Measurements from ENCODE around the gene ZNF169.

DNA sequence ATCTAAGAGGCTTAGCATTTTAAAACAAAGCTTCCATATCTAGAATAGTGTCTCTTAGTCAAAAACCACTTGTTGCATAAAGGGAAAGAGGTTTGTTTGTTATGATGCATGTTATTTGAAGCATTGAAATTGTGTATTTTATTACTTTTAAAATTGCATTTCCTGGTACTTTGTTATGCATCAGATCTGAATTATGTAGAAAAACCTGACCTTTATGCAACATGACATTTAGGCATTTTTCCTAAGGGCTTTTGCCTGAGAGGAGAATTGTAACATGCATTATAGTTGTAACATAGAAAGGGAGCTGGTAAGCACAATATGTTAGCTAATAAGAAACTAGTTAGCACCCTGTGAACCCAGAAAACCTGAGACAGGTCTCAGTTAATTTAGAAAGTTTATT lies 22.0 kb downstream of the ZNF169 start:
- TF ChIP-seq, protein P1, sequence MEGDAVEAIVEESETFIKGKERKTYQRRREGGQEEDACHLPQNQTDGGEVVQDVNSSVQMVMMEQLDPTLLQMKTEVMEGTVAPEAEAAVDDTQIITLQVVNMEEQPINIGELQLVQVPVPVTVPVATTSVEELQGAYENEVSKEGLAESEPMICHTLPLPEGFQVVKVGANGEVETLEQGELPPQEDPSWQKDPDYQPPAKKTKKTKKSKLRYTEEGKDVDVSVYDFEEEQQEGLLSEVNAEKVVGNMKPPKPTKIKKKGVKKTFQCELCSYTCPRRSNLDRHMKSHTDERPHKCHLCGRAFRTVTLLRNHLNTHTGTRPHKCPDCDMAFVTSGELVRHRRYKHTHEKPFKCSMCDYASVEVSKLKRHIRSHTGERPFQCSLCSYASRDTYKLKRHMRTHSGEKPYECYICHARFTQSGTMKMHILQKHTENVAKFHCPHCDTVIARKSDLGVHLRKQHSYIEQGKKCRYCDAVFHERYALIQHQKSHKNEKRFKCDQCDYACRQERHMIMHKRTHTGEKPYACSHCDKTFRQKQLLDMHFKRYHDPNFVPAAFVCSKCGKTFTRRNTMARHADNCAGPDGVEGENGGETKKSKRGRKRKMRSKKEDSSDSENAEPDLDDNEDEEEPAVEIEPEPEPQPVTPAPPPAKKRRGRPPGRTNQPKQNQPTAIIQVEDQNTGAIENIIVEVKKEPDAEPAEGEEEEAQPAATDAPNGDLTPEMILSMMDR (IDR thresholded peaks at IDR 0.05): no peak
- no peak for TF ChIP-seq POLR2A (IDR thresholded peaks at IDR 0.05)
